SU-DHL-6 (cell line): Measurements from ENCODE around the gene C3orf70.

Source experiments
- H2AFZ ChIP-seq: fragments of 200-600 bp; sonication (generic); 2 replicates; pipeline ENCODE4 v1.6.1; 2014; ENCODE audit warnings: low read depth, mild to moderate bottlenecking, moderate library complexity, mixed read lengths, antibody characterized with exemption, low read length; ENCODE audit not compliant: severe bottlenecking
- H3F3A ChIP-seq: fragments of 200-600 bp; shearing (Covaris generic); 2 replicates; pipeline ENCODE4 v1.6.0; 2016; ENCODE audit warnings: antibody characterized with exemption, mild to moderate bottlenecking; ENCODE audit not compliant: insufficient read depth
- H3K27ac ChIP-seq: fragments of 200-600 bp; sonication (generic); 2 replicates; pipeline ENCODE4 v1.5.1; 2016; ENCODE audit warnings: low read depth, mild to moderate bottlenecking, low read length, moderate library complexity, mixed read lengths
- H3K27me3 ChIP-seq: fragments of 200-600 bp; sonication (generic), shearing (Covaris generic); 2 replicates; pipeline ENCODE4 v1.6.0; 2014; ENCODE audit warnings: mild to moderate bottlenecking, low read length
- H3K36me3 ChIP-seq: fragments of 200-600 bp; sonication (generic); 2 replicates; pipeline ENCODE4 v1.6.1; 2014; ENCODE audit warnings: mild to moderate bottlenecking, low read length, mixed read lengths
- H3K4me2 ChIP-seq: fragments of 300-600, 200-600 bp; shearing (Covaris generic), sonication (generic); 2 replicates; pipeline ENCODE4 v1.6.0; 2014; ENCODE audit warnings: low read length, low read depth, mild to moderate bottlenecking; ENCODE audit not compliant: poor library complexity, severe bottlenecking
- H3K4me3 ChIP-seq: fragments of 200-600 bp; sonication (generic); 2 replicates; pipeline ENCODE4 v1.5.1; 2014; ENCODE audit warnings: antibody characterized with exemption, low read length, mild to moderate bottlenecking, mixed read lengths; ENCODE audit not compliant: insufficient read depth, poor library complexity, severe bottlenecking
- H3K79me2 ChIP-seq: fragments of 200-600 bp; sonication (generic); 2 replicates; pipeline ENCODE4 v1.6.1; 2014; ENCODE audit warnings: mild to moderate bottlenecking, low read length, moderate library complexity; ENCODE audit not compliant: insufficient read depth
- H3K9ac ChIP-seq: fragments of 200-600 bp; sonication (generic); 2 replicates; pipeline ENCODE4 v1.7.0; 2014; ENCODE audit warnings: mild to moderate bottlenecking, low read length
- H3K9me2 ChIP-seq: fragments of 200-600 bp; sonication (generic); replicated peaks from 2 replicates; pipeline ENCODE4 v1.6.1; 2014; ENCODE audit warnings: low read length; ENCODE audit not compliant: insufficient read depth
- H3K9me3 ChIP-seq: fragments of 200-600 bp; sonication (generic); 2 replicates; pipeline ENCODE4 v1.6.1; 2014; ENCODE audit warnings: low read length, mixed read lengths; ENCODE audit not compliant: insufficient read depth
- H4K20me1 ChIP-seq: fragments of 200-600 bp; sonication (generic); 2 replicates; pipeline ENCODE4 v1.6.1; 2014; ENCODE audit warnings: low read depth, mild to moderate bottlenecking, antibody characterized with exemption, low read length, moderate library complexity, mixed read lengths
- EZH2phosphoT487 ChIP-seq: fragments of 200-600 bp; sonication (generic), shearing (Covaris generic); conservative IDR thresholded peaks from 2 replicates; pipeline ENCODE4 v1.6.1; 2018; ENCODE audit warnings: mild to moderate bottlenecking, antibody characterized with exemption, low read length, moderate library complexity, mixed read lengths
- TF ChIP-seq, protein P1 (sequence below): fragments of 200-600 bp; sonication (generic); IDR thresholded peaks from one replicate; pipeline ENCODE4 v1.5.1; 2017; ENCODE audit warnings: antibody characterized with exemption, mild to moderate bottlenecking, low read length, moderate library complexity; ENCODE audit not compliant: insufficient read depth, poor library complexity, severe bottlenecking

Gene C3orf70

DNA sequence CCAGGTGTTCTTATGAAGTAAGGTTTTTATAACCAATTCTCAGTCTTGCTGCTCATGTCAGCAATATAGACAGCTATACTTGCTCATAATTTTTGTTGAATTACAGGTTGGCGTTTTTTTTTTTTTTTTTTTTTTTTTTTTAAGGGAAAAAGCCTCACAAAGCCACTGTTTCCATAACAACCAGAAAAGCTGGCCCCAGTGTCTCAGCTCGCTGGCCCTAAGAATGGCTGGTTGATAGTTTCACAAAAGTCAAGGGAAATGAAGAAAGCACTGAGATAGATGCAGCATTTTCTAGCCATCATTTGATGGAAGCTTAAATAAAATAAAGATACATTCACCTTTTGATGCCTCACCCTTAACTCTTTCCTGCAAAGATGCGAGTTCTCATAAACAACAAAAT, 121.9 kb downstream of the C3orf70 start:
- no peak for TF ChIP-seq EZH2phosphoT487
- H3K9ac ChIP-seq, result no peak overlapping the region

DNA sequence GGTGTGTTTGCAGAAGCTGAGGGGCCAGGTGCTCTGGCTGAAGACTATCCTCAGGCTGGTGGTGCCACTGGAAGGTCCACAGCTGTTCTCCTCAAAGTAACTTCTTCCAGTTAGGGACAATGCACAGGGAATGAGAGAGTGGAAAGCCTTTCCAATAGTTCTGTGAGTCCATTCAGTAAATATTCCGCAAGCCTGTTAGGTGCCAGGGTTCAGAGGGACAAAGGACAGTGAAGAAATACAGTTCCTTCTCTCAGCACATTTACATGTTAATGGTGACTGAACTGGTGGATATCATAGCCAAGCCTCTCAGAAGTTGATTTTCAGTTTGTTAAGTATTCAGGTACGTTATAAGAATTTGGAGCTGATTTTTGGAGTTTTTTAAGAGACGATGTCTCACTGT, 122.5 kb downstream of the C3orf70 start:
- Histone ChIP-seq H3K27me3 (no peaks in the 10 kb centered on the region), H3K9me2 (no peaks in the 10 kb centered on the region), H3K4me2 (no peak overlapping the region), H3K36me3 (no peaks in the 10 kb centered on the region), H3K4me3 (no peak overlapping the region), H3K27ac (no peak overlapping the region), H4K20me1 (no peaks in the 10 kb centered on the region), H3K9ac (no peak overlapping the region), H3K9me3 (no peaks in the 10 kb centered on the region), H3K79me2 (no peaks in the 10 kb centered on the region), H2AFZ (no peak overlapping the region), H3F3A (no peaks in the 10 kb centered on the region)
- TF ChIP-seq EZH2phosphoT487, result no peak
- TF ChIP-seq, protein P1, sequence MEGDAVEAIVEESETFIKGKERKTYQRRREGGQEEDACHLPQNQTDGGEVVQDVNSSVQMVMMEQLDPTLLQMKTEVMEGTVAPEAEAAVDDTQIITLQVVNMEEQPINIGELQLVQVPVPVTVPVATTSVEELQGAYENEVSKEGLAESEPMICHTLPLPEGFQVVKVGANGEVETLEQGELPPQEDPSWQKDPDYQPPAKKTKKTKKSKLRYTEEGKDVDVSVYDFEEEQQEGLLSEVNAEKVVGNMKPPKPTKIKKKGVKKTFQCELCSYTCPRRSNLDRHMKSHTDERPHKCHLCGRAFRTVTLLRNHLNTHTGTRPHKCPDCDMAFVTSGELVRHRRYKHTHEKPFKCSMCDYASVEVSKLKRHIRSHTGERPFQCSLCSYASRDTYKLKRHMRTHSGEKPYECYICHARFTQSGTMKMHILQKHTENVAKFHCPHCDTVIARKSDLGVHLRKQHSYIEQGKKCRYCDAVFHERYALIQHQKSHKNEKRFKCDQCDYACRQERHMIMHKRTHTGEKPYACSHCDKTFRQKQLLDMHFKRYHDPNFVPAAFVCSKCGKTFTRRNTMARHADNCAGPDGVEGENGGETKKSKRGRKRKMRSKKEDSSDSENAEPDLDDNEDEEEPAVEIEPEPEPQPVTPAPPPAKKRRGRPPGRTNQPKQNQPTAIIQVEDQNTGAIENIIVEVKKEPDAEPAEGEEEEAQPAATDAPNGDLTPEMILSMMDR, result no peak

More for the DNA sequence above, 121.9 kb downstream of the C3orf70 start:
- Histone ChIP-seq H3K4me3 (no peak overlapping the region), H3K79me2 (no peaks in the 10 kb centered on the region), H3K27ac (no peak overlapping the region), H3K36me3 (no peaks in the 10 kb centered on the region), H3K9me3 (no peaks in the 10 kb centered on the region), H4K20me1 (no peaks in the 10 kb centered on the region), H3F3A (no peaks in the 10 kb centered on the region), H2AFZ (no peak overlapping the region), H3K9me2 (no peaks in the 10 kb centered on the region), H3K4me2 (no peak overlapping the region), H3K27me3 (no peaks in the 10 kb centered on the region)

DNA sequence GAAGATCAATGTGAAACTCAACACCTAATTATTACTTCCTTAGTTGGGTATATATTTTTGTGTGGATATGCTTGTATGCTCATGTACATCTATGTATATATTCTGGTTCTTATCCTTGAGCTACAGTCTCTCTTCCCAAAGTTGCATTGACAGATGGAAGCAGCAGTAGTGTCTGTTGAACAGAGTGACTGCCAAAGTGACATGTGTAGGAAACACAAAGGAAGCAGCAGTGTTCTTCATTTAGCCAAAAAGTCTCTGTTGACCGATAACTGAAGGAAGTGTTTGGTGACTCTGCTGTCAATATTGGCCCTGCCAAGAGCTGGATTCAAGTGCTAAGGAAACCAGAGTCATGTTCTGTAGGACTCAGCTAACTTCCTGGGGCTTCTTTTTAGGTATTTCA, 123.8 kb downstream of the C3orf70 start:
- Histone ChIP-seq H4K20me1 (no peaks in the 10 kb centered on the region), H2AFZ (no peak overlapping the region), H3K79me2 (no peaks in the 10 kb centered on the region), H3K4me2 (no peak overlapping the region), H3K9me2 (no peaks in the 10 kb centered on the region), H3F3A (no peaks in the 10 kb centered on the region), H3K9ac (no peak overlapping the region), H3K9me3 (no peaks in the 10 kb centered on the region), H3K27ac (no peak overlapping the region), H3K27me3 (no peaks in the 10 kb centered on the region), H3K4me3 (no peak overlapping the region), H3K36me3 (no peaks in the 10 kb centered on the region)
- TF ChIP-seq, protein P1, result no peak
- no peak for TF ChIP-seq EZH2phosphoT487

DNA sequence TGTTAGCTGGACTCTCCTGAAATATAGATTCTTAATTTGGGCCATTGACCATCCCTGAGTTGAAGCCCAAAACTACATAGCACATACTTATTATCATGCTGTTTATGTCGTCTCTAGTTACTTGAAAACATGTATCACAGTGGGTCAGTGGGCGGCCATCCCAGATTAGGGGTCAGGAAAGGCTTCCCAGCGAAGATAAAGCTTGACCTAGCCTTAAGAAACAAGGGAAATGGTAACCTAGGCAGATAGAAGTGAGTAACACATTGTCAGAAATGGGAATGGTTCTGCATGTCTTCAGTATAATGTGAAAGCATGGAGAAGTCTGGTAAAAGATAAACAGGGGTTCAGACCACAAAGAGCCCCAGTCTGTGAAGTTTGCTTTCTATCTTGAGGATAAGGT, 124.7 kb downstream of the C3orf70 start:
- TF ChIP-seq EZH2phosphoT487, result no peak
- TF ChIP-seq, protein P1, result no peak
- Histone ChIP-seq H2AFZ (no peak overlapping the region), H3K4me2 (no peak overlapping the region), H3K27me3 (no peaks in the 10 kb centered on the region), H3F3A (no peaks in the 10 kb centered on the region), H3K27ac (no peak overlapping the region), H3K9ac (no peak overlapping the region), H3K9me2 (no peaks in the 10 kb centered on the region), H4K20me1 (no peaks in the 10 kb centered on the region), H3K4me3 (no peak overlapping the region), H3K79me2 (no peaks in the 10 kb centered on the region), H3K36me3 (no peaks in the 10 kb centered on the region), H3K9me3 (no peaks in the 10 kb centered on the region)
